LNCAP (cell line): ENCODE data around the gene ZNF329.

Source experiments
- TF ChIP-seq, protein P1 (sequence below): fragments of 450-650 bp; IDR thresholded peaks from 2 replicates; pipeline ENCODE4 v1.5.1; 2017; ENCODE audit warnings: mild to moderate bottlenecking

Gene ZNF329

GRCh38 chr19:58079792-58080191 is 70.8 kb downstream of the ZNF329 start:
- TF ChIP-seq, protein P1, sequence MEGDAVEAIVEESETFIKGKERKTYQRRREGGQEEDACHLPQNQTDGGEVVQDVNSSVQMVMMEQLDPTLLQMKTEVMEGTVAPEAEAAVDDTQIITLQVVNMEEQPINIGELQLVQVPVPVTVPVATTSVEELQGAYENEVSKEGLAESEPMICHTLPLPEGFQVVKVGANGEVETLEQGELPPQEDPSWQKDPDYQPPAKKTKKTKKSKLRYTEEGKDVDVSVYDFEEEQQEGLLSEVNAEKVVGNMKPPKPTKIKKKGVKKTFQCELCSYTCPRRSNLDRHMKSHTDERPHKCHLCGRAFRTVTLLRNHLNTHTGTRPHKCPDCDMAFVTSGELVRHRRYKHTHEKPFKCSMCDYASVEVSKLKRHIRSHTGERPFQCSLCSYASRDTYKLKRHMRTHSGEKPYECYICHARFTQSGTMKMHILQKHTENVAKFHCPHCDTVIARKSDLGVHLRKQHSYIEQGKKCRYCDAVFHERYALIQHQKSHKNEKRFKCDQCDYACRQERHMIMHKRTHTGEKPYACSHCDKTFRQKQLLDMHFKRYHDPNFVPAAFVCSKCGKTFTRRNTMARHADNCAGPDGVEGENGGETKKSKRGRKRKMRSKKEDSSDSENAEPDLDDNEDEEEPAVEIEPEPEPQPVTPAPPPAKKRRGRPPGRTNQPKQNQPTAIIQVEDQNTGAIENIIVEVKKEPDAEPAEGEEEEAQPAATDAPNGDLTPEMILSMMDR: no peak
